MM.1S (cell line): Measurements from ENCODE around the gene TGFB1I1.

Experiments used
- DNase-seq: peaks from one replicate; pipeline ENCODE4 v3.0.0-alpha.2; 2015
- H2AFZ ChIP-seq: fragments of 300-600 bp; sonication (generic); 2 replicates; pipeline ENCODE4 v1.6.0; 2016; ENCODE audit warnings: antibody characterized with exemption, low read length
- H3F3A ChIP-seq: fragments of 300-600 bp; sonication (generic); 2 replicates; pipeline ENCODE4 v1.6.1; 2016; ENCODE audit warnings: mild to moderate bottlenecking, antibody characterized with exemption, low read length, moderate library complexity, mixed read lengths; ENCODE audit not compliant: insufficient read depth
- H3K27ac ChIP-seq: fragments of 300-600 bp; sonication (generic); 2 replicates; pipeline ENCODE4 v1.5.1; 2016; ENCODE audit warnings: mild to moderate bottlenecking, low read length
- H3K27me3 ChIP-seq: fragments of 300-600 bp; sonication (generic); replicated peaks from 2 replicates; pipeline ENCODE4 v1.6.0; 2016; ENCODE audit warnings: low read length; ENCODE audit not compliant: insufficient read depth
- H3K36me3 ChIP-seq: fragments of 300-600 bp; sonication (generic); replicated peaks from 2 replicates; pipeline ENCODE4 v1.6.1; 2016; ENCODE audit warnings: mild to moderate bottlenecking, low read length, mixed read lengths; ENCODE audit not compliant: insufficient read depth
- H3K4me1 ChIP-seq: fragments of 300-600 bp; sonication (generic); 2 replicates; pipeline ENCODE4 v1.6.1; 2016; ENCODE audit warnings: low read length, mixed read lengths
- H3K4me2 ChIP-seq: fragments of 300-600 bp; sonication (generic); 2 replicates; pipeline ENCODE4 v1.6.0; 2016; ENCODE audit warnings: low read depth, low read length
- H3K4me3 ChIP-seq: fragments of 300-600 bp; sonication (generic); 2 replicates; pipeline ENCODE4 v1.5.1; 2016; ENCODE audit warnings: low read length, mixed read lengths
- H3K79me2 ChIP-seq: fragments of 300-600 bp; sonication (generic); 2 replicates; pipeline ENCODE4 v1.6.1; 2016; ENCODE audit warnings: mixed run types, low read length, mixed read lengths
- H3K9ac ChIP-seq: fragments of 300-600 bp; sonication (generic); 2 replicates; pipeline ENCODE4 v1.6.1; 2016; ENCODE audit warnings: low read length, mixed read lengths
- H3K9me2 ChIP-seq: fragments of 300-600 bp; sonication (generic); replicated peaks from 2 replicates; pipeline ENCODE4 v1.6.1; 2016; ENCODE audit warnings: mild to moderate bottlenecking, low read length, mixed read lengths; ENCODE audit not compliant: insufficient read depth
- H3K9me3 ChIP-seq: fragments of 300-600 bp; sonication (generic); replicated peaks from 2 replicates; pipeline ENCODE4 v1.6.1; 2016; ENCODE audit warnings: mild to moderate bottlenecking, low read length, mixed read lengths; ENCODE audit not compliant: insufficient read depth
- H4K20me1 ChIP-seq: fragments of 300-600 bp; sonication (generic); 2 replicates; pipeline ENCODE4 v1.6.1; 2016; ENCODE audit warnings: mild to moderate bottlenecking, low read length, moderate library complexity, mixed read lengths; ENCODE audit not compliant: insufficient read depth
- EZH2 ChIP-seq: fragments of 300-600 bp; sonication (generic); optimal IDR thresholded peaks from 2 replicates; pipeline ENCODE3; 2017; ENCODE audit warnings: low read depth, mild to moderate bottlenecking, antibody characterized with exemption, low read length, mixed read lengths
- EZH2phosphoT487 ChIP-seq: fragments of 300-600 bp; sonication (generic); IDR thresholded peaks from 2 replicates; pipeline ENCODE4 v1.6.1; 2018; ENCODE audit warnings: antibody characterized with exemption, low read length
- TF ChIP-seq, protein P1 (sequence below): fragments of 300-600 bp; sonication (generic); IDR thresholded peaks from 2 replicates; pipeline ENCODE4 v1.5.1; 2016; ENCODE audit warnings: antibody characterized with exemption, low read length, mixed read lengths

Gene TGFB1I1

DNA sequence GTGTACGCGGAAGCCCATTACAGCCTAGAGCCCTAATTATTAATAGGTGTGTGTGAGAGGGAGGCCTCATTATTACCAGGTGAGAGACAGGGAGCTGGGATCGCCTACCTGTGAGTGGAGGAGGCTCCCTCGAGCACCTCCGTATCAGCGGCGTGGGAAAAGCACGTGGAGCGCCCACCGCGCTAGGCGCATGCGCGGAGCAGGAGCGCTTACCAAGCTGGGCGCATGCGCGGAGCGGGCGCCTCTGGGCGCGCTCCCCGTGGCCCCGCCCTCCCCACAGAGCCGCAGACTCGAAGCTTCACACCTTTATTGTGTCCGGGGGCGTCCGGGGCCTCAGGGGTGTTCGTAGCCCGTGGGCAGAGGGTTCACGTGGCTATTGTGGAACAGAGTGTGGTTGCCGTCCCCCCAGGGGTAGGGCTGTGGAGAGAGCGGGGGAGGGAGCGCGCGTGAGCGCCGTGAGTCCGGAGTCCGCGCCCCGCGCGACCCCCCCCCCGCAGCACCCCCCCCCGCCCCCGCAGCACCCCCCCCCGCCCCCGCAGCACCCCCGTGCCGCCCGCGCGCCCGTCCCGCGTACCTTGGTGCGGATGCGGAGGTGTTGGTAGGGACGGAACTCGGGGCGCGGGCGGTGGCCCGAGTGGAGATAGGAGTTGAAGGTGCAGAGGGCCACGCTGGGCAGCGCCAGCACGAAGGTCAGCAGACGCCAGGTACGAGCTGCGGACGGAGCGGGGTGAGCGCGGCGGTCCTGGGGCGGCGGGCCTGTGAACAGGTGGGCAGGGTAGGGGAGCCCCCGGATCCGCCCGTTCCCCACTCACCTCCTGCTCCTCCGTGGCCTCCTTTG lies 44.3 kb upstream of the TGFB1I1 start:
- DNase-seq: no peak

DNA sequence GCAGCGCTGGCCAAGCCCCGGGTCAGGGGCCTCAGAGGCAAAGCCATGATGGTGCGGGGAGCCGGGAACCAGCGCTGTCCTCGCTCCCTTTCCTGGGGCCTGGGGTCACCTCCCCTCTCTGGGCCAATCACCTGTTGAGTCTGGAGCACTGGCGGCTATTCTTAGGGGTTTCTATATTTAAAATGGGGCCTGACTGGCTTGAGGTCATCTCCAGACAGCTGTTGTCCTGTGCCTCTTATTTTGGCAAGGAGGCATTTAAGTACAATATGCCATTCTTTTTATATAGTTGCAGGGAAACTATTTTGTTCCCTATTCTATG lies 43.7 kb upstream of the TGFB1I1 start, which contains the start of gene COX6A2:
Gene COX6A2 (minus strand): TSS at position 82 of the 319 bp plus-strand sequence. CDS start 35 bp downstream, at position 47.
- TF ChIP-seq EZH2: no peak
- TF ChIP-seq EZH2phosphoT487: no peak
- TF ChIP-seq, protein P1, sequence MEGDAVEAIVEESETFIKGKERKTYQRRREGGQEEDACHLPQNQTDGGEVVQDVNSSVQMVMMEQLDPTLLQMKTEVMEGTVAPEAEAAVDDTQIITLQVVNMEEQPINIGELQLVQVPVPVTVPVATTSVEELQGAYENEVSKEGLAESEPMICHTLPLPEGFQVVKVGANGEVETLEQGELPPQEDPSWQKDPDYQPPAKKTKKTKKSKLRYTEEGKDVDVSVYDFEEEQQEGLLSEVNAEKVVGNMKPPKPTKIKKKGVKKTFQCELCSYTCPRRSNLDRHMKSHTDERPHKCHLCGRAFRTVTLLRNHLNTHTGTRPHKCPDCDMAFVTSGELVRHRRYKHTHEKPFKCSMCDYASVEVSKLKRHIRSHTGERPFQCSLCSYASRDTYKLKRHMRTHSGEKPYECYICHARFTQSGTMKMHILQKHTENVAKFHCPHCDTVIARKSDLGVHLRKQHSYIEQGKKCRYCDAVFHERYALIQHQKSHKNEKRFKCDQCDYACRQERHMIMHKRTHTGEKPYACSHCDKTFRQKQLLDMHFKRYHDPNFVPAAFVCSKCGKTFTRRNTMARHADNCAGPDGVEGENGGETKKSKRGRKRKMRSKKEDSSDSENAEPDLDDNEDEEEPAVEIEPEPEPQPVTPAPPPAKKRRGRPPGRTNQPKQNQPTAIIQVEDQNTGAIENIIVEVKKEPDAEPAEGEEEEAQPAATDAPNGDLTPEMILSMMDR: no peak
- no peak for DNase-seq
- no peaks in the 10 kb centered on the region for H4K20me1 ChIP-seq
- H3K9ac ChIP-seq: no peak within 1 kb of the TSS
- H3K79me2 ChIP-seq: no peaks in the 10 kb centered on the region
- H3K4me3 ChIP-seq: no peak within 1 kb of the TSS
- no peaks in the 10 kb centered on the region for H3K9me2 ChIP-seq
- H3K4me2 ChIP-seq: no peak within 1 kb of the TSS
- H3K4me1 ChIP-seq: peaks cover 18% of the 10 kb centered on the region; the same call in 1 of the 2 replicates
- H3K9me3 ChIP-seq: no peaks in the 10 kb centered on the region
- H3F3A ChIP-seq: peaks cover 10% of the 10 kb centered on the region
- no peaks in the 10 kb centered on the region for H3K36me3 ChIP-seq
- no peak within 1 kb of the TSS for H3K27ac ChIP-seq
- no peaks in the 10 kb centered on the region for H3K27me3 ChIP-seq
- H2AFZ ChIP-seq: no peak within 1 kb of the TSS

More for the DNA sequence above, 44.3 kb upstream of the TGFB1I1 start:
- no peaks in the 10 kb centered on the region for H4K20me1 ChIP-seq
- TF ChIP-seq EZH2phosphoT487 (no peak), EZH2 (no peak)
- TF ChIP-seq, protein P1: no peak
- no peaks in the 10 kb centered on the region for H3K79me2 ChIP-seq
- no peaks in the 10 kb centered on the region for H3K27me3 ChIP-seq
- no peak overlapping the region for H2AFZ ChIP-seq
- H3K4me3 ChIP-seq: no peak overlapping the region
- no peak overlapping the region for H3K27ac ChIP-seq
- H3F3A ChIP-seq: peaks cover 10% of the 10 kb centered on the region
- H3K36me3 ChIP-seq: no peaks in the 10 kb centered on the region
- H3K9me2 ChIP-seq: no peaks in the 10 kb centered on the region
- no peaks in the 10 kb centered on the region for H3K9me3 ChIP-seq
- peaks cover 18% of the 10 kb centered on the region; the same call in 1 of the 2 replicates for H3K4me1 ChIP-seq
- H3K9ac ChIP-seq: no peak overlapping the region
- no peak overlapping the region for H3K4me2 ChIP-seq

GRCh38 chr16:31428638-31429247 lies 43.2 kb upstream of the TGFB1I1 start:
- no peaks in the 10 kb centered on the region for H3K9me2 ChIP-seq
- H4K20me1 ChIP-seq: no peaks in the 10 kb centered on the region
- peaks cover 10% of the 10 kb centered on the region for H3F3A ChIP-seq
- no peaks in the 10 kb centered on the region for H3K36me3 ChIP-seq
- no peak overlapping the region for H3K9ac ChIP-seq
- H3K4me3 ChIP-seq: no peak overlapping the region
- no peak for DNase-seq
- H2AFZ ChIP-seq: no peak overlapping the region
- TF ChIP-seq, protein P1: no peak
- TF ChIP-seq EZH2phosphoT487: no peak
- TF ChIP-seq EZH2: no peak
- no peaks in the 10 kb centered on the region for H3K9me3 ChIP-seq
- no peak overlapping the region for H3K27ac ChIP-seq
- H3K4me2 ChIP-seq: no peak overlapping the region
- peaks cover 18% of the 10 kb centered on the region; the same call in 1 of the 2 replicates for H3K4me1 ChIP-seq
- H3K27me3 ChIP-seq: no peaks in the 10 kb centered on the region
- no peaks in the 10 kb centered on the region for H3K79me2 ChIP-seq
